ENCODE results near the gene ARHGAP9.
"Not testable (repeated sequence)": the region's sequence is repeated elsewhere in the genome, so short reads cannot be mapped to it uniquely, and the experiment has no call there.

Gene ARHGAP9

GRCh38 chr12:57511588-57512325, 32.1 kb upstream of the ARHGAP9 start:
- Mint-ChIP-seq H3K36me3 (peaks cover 93% of the 10 kb centered on the region), H3K27ac (peak overlapping the region; percentile 78), H3K9me3 (no peaks in the 10 kb centered on the region), H3K4me3 (no peak overlapping the region), H3K4me1 (peaks cover 12% of the 10 kb centered on the region)
- no peak for DNase-seq (ENCODE audit: low spot score in 2 of 2)
- ATAC-seq, result no peak

- DNase-seq (ENCODE audit: low spot score in 2 of 2) (no peak), ATAC-seq (no peak)
- Mint-ChIP-seq H3K27ac (peak overlapping the region; percentile 78), H3K4me3 (no peak overlapping the region), H3K4me1 (peaks cover 9% of the 10 kb centered on the region), H3K9me3 (no peaks in the 10 kb centered on the region), H3K36me3 (peaks cover 93% of the 10 kb centered on the region)
Observed at GRCh38 chr12:57511161-57511560, 31.5 kb upstream of the ARHGAP9 start.

- peaks cover 93% of the 10 kb centered on the region for H3K36me3 Mint-ChIP-seq
- not testable (repeated sequence) for DNase-seq (ENCODE audit: low spot score in 2 of 2); H3K4me3 Mint-ChIP-seq; H3K27ac Mint-ChIP-seq; H3K4me1 Mint-ChIP-seq; H3K9me3 Mint-ChIP-seq; ATAC-seq
Observed at GRCh38 chr12:57507796-57508195, 28.1 kb upstream of the ARHGAP9 start.

- not testable (repeated sequence) for DNase-seq (ENCODE audit: low spot score in 2 of 2); H3K27ac Mint-ChIP-seq; H3K9me3 Mint-ChIP-seq; H3K4me1 Mint-ChIP-seq; ATAC-seq; H3K4me3 Mint-ChIP-seq
- peaks cover 93% of the 10 kb centered on the region for H3K36me3 Mint-ChIP-seq
Observed at GRCh38 chr12:57506541-57506940, 26.9 kb upstream of the ARHGAP9 start.

GRCh38 chr12:57502311-57502969, 22.8 kb upstream of the ARHGAP9 start:
- not testable (repeated sequence) for H3K4me3 Mint-ChIP-seq; H3K4me1 Mint-ChIP-seq; H3K9me3 Mint-ChIP-seq; DNase-seq (ENCODE audit: low spot score in 2 of 2); H3K27ac Mint-ChIP-seq; ATAC-seq
- H3K36me3 Mint-ChIP-seq, result peaks cover 95% of the 10 kb centered on the region

- no peak overlapping the region for H3K27ac Mint-ChIP-seq
- H3K4me1 Mint-ChIP-seq, result peaks cover 15% of the 10 kb centered on the region
- no peaks in the 10 kb centered on the region for H3K9me3 Mint-ChIP-seq
- H3K36me3 Mint-ChIP-seq, result peaks cover 100% of the 10 kb centered on the region
- no peak overlapping the region for H3K4me3 Mint-ChIP-seq
- ATAC-seq (no peak), DNase-seq (ENCODE audit: low spot score in 2 of 2) (no peak)
Observed at GRCh38 chr12:57500213-57500612, 20.5 kb upstream of the ARHGAP9 start.

GRCh38 chr12:57498571-57498970, 18.9 kb upstream of the ARHGAP9 start:
- Mint-ChIP-seq H3K36me3 (peaks cover 99% of the 10 kb centered on the region), H3K4me3 (no peak overlapping the region), H3K4me1 (peaks cover 15% of the 10 kb centered on the region), H3K27ac (peak overlapping the region; percentile 49), H3K9me3 (no peaks in the 10 kb centered on the region)
- no peak for DNase-seq (ENCODE audit: low spot score in 2 of 2)
- no peak for ATAC-seq

GRCh38 chr12:57498132-57498502, 18.5 kb upstream of the ARHGAP9 start:
- H3K27ac Mint-ChIP-seq, result peak overlapping the region; percentile 49

GRCh38 chr12:57497223-57498131, 17.8 kb upstream of the ARHGAP9 start:
- peak overlapping the region; percentile 49 for H3K27ac Mint-ChIP-seq
- DNase-seq (ENCODE audit: low spot score in 2 of 2) (no peak), ATAC-seq (no peak)
- peaks cover 97% of the 10 kb centered on the region for H3K36me3 Mint-ChIP-seq
- H3K4me3 Mint-ChIP-seq, result no peak overlapping the region
- H3K9me3 Mint-ChIP-seq, result no peaks in the 10 kb centered on the region
- H3K4me1 Mint-ChIP-seq, result peaks cover 21% of the 10 kb centered on the region

More at GRCh38 chr12:57498132-57498502, 18.5 kb upstream of the ARHGAP9 start:
- Mint-ChIP-seq H3K4me3 (no peak overlapping the region), H3K4me1 (peaks cover 15% of the 10 kb centered on the region), H3K36me3 (peaks cover 97% of the 10 kb centered on the region), H3K9me3 (no peaks in the 10 kb centered on the region)
- DNase-seq (ENCODE audit: low spot score in 2 of 2), result no peak
- ATAC-seq, result no peak

GRCh38 chr12:57496822-57497221, 17.2 kb upstream of the ARHGAP9 start:
- peaks cover 97% of the 10 kb centered on the region for H3K36me3 Mint-ChIP-seq
- DNase-seq (ENCODE audit: low spot score in 2 of 2) (no peak), ATAC-seq (peak; percentile 59)
- H3K4me3 Mint-ChIP-seq, result no peak overlapping the region
- H3K4me1 Mint-ChIP-seq, result peaks cover 17% of the 10 kb centered on the region
- H3K27ac Mint-ChIP-seq, result peak overlapping the region; percentile 36
- no peaks in the 10 kb centered on the region for H3K9me3 Mint-ChIP-seq

- not testable (repeated sequence) for H3K9me3 Mint-ChIP-seq; H3K27ac Mint-ChIP-seq; ATAC-seq; DNase-seq (ENCODE audit: low spot score in 2 of 2); H3K4me3 Mint-ChIP-seq
- peaks cover 30% of the 10 kb centered on the region for H3K4me1 Mint-ChIP-seq
- peaks cover 97% of the 10 kb centered on the region for H3K36me3 Mint-ChIP-seq
Observed at GRCh38 chr12:57495051-57495701, 15.5 kb upstream of the ARHGAP9 start.

GRCh38 chr12:57491393-57492280, 12.0 kb upstream of the ARHGAP9 start:
- Mint-ChIP-seq H3K9me3 (no peaks in the 10 kb centered on the region), H3K27ac (no peak overlapping the region), H3K36me3 (peaks cover 95% of the 10 kb centered on the region), H3K4me1 (peaks cover 40% of the 10 kb centered on the region), H3K4me3 (no peak overlapping the region)
- ATAC-seq, result no peak
- DNase-seq (ENCODE audit: low spot score in 2 of 2), result no peak

GRCh38 chr12:57490126-57490525, 10.5 kb upstream of the ARHGAP9 start:
- Mint-ChIP-seq H3K27ac (peak overlapping the region; percentile 94), H3K9me3 (no peaks in the 10 kb centered on the region), H3K4me3 (no peak overlapping the region), H3K4me1 (peaks cover 40% of the 10 kb centered on the region), H3K36me3 (peaks cover 80% of the 10 kb centered on the region)
- no peak for DNase-seq (ENCODE audit: low spot score in 2 of 2)
- no peak for ATAC-seq

- Mint-ChIP-seq H3K4me3 (peak overlapping the region; percentile 88), H3K9me3 (no peaks in the 10 kb centered on the region), H3K4me1 (peaks cover 40% of the 10 kb centered on the region), H3K27ac (peak overlapping the region; percentile 94), H3K36me3 (peaks cover 70% of the 10 kb centered on the region)
- DNase-seq (ENCODE audit: low spot score in 2 of 2) (no peak), ATAC-seq (no peak)
Observed at GRCh38 chr12:57489157-57489641, 9.5 kb upstream of the ARHGAP9 start.

All from stimulated activated effector memory CD8-positive, alpha-beta T cell treated with anti-CD3 and anti-CD28 coated beads, Interleukin-12 subunit alpha, Interleukin-12 subunit beta, amount 100 ng/mL, for 72 hours (primary cell).